Endothelial cell of umbilical vein (primary cell): ENCODE results near the gene DRC7. TPM values are rescaled to one million over a fixed set of nuclear protein-coding genes. Genes with fewer than 3 reads are reported as not detected.

Experiments
- BruUV-seq: library from RNA; stranded (reverse); fragments of 400-500 nt; replicated peaks from 2 replicates; lab custom pipeline; 2021; lab: Mats Ljungman, UMichigan
- CTCF ChIA-PET: fragments of 300-600, 350-600 bp; sonication (Branson Sonifier 250); formaldehyde crosslinking; loops from one replicate; lab custom pipeline; 2021; ENCODE audit warnings: antibody characterized with exemption, inconsistent platforms; lab: Charles Lee
- POLR2A ChIA-PET: fragments of 300-600, 350-600 bp; sonication (Branson Sonifier 250); formaldehyde crosslinking; loops from one replicate; lab custom pipeline; 2021; ENCODE audit warnings: antibody characterized with exemption, inconsistent platforms; lab: Charles Lee
- DNase-seq: peaks from one replicate; pipeline ENCODE4 v3.0.0-alpha.2; 2011; ENCODE audit warnings: low read depth, low spot score
- FAIRE-seq: peaks from 2 replicates; lab custom pipeline; 2011; peaks lifted over from hg19 to GRCh38; lab: Jason Lieb, UNC
- H2AFZ ChIP-seq: 2 replicates; pipeline ENCODE4 v1.6.0; 2012; ENCODE audit warnings: low read depth, low read length, control low read depth, inconsistent platforms
- H3K27ac ChIP-seq: 2 replicates; pipeline ENCODE4 v1.5.1; 2011; ENCODE audit warnings: low read depth, mild to moderate bottlenecking, control low read depth, low read length, moderate library complexity; ENCODE audit not compliant: insufficient read depth
- H3K27me3 ChIP-seq, 2 experiments: 2 replicates each; pipeline versions ENCODE4 v1.6.0 to v1.6.1; 2011; ENCODE audit warnings: low read length in 2 of 2, mixed read lengths in 1 of 2; ENCODE audit not compliant: control insufficient read depth in 2 of 2, insufficient read depth in 2 of 2
- H3K36me3 ChIP-seq, 2 experiments: 2 replicates in 1 of 2; 3 replicates in 1 of 2; pipeline ENCODE4 v1.5.1; 2011; ENCODE audit warnings: low read length in 2 of 2, mild to moderate bottlenecking in 1 of 2, moderate library complexity in 1 of 2; ENCODE audit not compliant: control insufficient read depth in 2 of 2, insufficient read depth in 2 of 2; ENCODE audit errors: extremely low read depth in 1 of 2
- H3K4me1 ChIP-seq: 3 replicates; pipeline ENCODE4 v1.5.1; 2011; ENCODE audit warnings: mild to moderate bottlenecking, low read length; ENCODE audit not compliant: control insufficient read depth, insufficient read depth; ENCODE audit errors: extremely low read depth
- H3K4me2 ChIP-seq: 2 replicates; pipeline ENCODE4 v1.6.1; 2011; ENCODE audit warnings: low read length, control low read depth, mixed read lengths; ENCODE audit not compliant: insufficient read depth
- H3K4me3 ChIP-seq, 3 experiments: fragments of 200-600 bp in 1 of 3; sonication (generic), shearing (Covaris generic) in 1 of 3; replicated peaks in 1 of 3; 2 replicates each; pipeline ENCODE4 v1.5.1; 2011 to 2016; ENCODE audit warnings: control low read depth in 3 of 3, low read length in 3 of 3, mild to moderate bottlenecking in 2 of 3, inconsistent platforms in 1 of 3, low read depth in 1 of 3, moderate library complexity in 1 of 3; ENCODE audit not compliant: insufficient read depth in 1 of 3
- H3K79me2 ChIP-seq: 2 replicates; pipeline ENCODE4 v1.6.0; 2012; ENCODE audit warnings: low read length, inconsistent platforms; ENCODE audit not compliant: control insufficient read depth, insufficient read depth
- H3K9ac ChIP-seq: replicated peaks from 2 replicates; pipeline ENCODE3; 2011; ENCODE audit warnings: low read length, control low read depth; ENCODE audit not compliant: insufficient read depth; ENCODE audit errors: extremely low read depth
- H3K9me1 ChIP-seq: replicated peaks from 3 replicates; pipeline ENCODE4 v1.6.0; 2011; ENCODE audit warnings: mild to moderate bottlenecking, low read length; ENCODE audit not compliant: control insufficient read depth, insufficient read depth; ENCODE audit errors: extremely low read depth
- H3K9me3 ChIP-seq: replicated peaks from 2 replicates; pipeline ENCODE4 v1.5.1; 2012; ENCODE audit warnings: low read length, inconsistent platforms; ENCODE audit not compliant: control insufficient read depth, insufficient read depth
- H4K20me1 ChIP-seq: replicated peaks from 2 replicates; pipeline ENCODE3; 2011; ENCODE audit warnings: mild to moderate bottlenecking, low read length; ENCODE audit not compliant: control insufficient read depth, insufficient read depth; ENCODE audit errors: extremely low read depth
- CTCF ChIP-seq, 2 donors: IDR thresholded peaks; 1 replicate in 1 of 2; 2 replicates in 1 of 2; pipeline ENCODE4 v1.5.1; 2011; ENCODE audit warnings: low read length in 2 of 2, mild to moderate bottlenecking in 2 of 2, moderate library complexity in 2 of 2, control low read depth in 1 of 2, inconsistent platforms in 1 of 2, low read depth in 1 of 2; ENCODE audit not compliant: insufficient read depth in 1 of 2; ENCODE audit errors: extremely low read depth in 1 of 2
- EZH2 ChIP-seq: IDR thresholded peaks from 2 replicates; pipeline ENCODE4 v1.6.1; 2012; ENCODE audit warnings: borderline replicate concordance, low read depth, mild to moderate bottlenecking, moderate library complexity, low read length, inconsistent platforms; ENCODE audit not compliant: severe bottlenecking
- FOS ChIP-seq: IDR thresholded peaks from 2 replicates; pipeline ENCODE4 v1.6.1; 2011; ENCODE audit warnings: mild to moderate bottlenecking, low read length, moderate library complexity, borderline replicate concordance; ENCODE audit not compliant: insufficient read depth
- GATA2 ChIP-seq: IDR thresholded peaks from 2 replicates; pipeline ENCODE4 v1.7.0; 2011; ENCODE audit warnings: low read depth, mild to moderate bottlenecking, moderate library complexity, mixed read lengths, low read length; ENCODE audit not compliant: insufficient read length, insufficient read depth
- JUN ChIP-seq: IDR thresholded peaks from 2 replicates; pipeline ENCODE4 v1.6.1; 2011; ENCODE audit warnings: borderline replicate concordance, low read depth; ENCODE audit not compliant: insufficient read length, insufficient read depth
- MAX ChIP-seq: IDR thresholded peaks from 2 replicates; pipeline ENCODE4 v1.6.1; 2011; ENCODE audit not compliant: insufficient read depth, insufficient read length
- MYC ChIP-seq: IDR thresholded peaks from one replicate; pipeline ENCODE4 v1.6.1; 2011; ENCODE audit warnings: mild to moderate bottlenecking, low read depth, low read length
- POLR2A ChIP-seq: IDR thresholded peaks from 2 replicates; pipeline ENCODE4 v1.6.1; 2012; ENCODE audit warnings: low read depth, mild to moderate bottlenecking, control low read depth, low read length
- POLR2AphosphoS5 ChIP-seq: IDR thresholded peaks from 2 replicates; pipeline ENCODE4 v1.6.1; 2012; ENCODE audit warnings: low read depth, mild to moderate bottlenecking, control low read depth, low read length, moderate library complexity; ENCODE audit not compliant: insufficient read depth
- dilution Hi-C: fragments of 300-500 bp; cut with MboI; formaldehyde crosslinking; loops from one replicate; pipeline ENCODE4 v1.15.0; 2019; ENCODE audit warnings: low sequenced_read_pairs; ENCODE audit not compliant: extremely low pct_ligation_motif_present
- intact Hi-C: fragments of 100-400 bp; cut with micrococcal nuclease; formaldehyde crosslinking; loops from one replicate; pipeline ENCODE4 v1.10.0; 2022
- polyA plus RNA-seq, 4 experiments: library from polyadenylated mRNA; depleted of rRNA in 3 of 4; stranded (reverse) in 3 of 4; unstranded in 1 of 4; fragments of >200 nt; gene quantifications; 2 replicates each; pipeline versions ENCODE4 v1.2.1 to v1.2.3, GENCODE V29; 2011 to 2012; ENCODE audit warnings: missing spikeins in 1 of 4
- total RNA-seq: library from RNA; stranded (reverse); gene quantifications from 2 replicates; pipeline ENCODE4 v1.2.3, GENCODE V29; 2021

The DRC7 gene
- total and polyA plus RNA-seq, 2 donors (not counting 3 experiments of a cell fraction or from before 2014, with no cell fraction given): 0.13 to 0.77 TPM

GRCh38 chr16:57725976-57726375, 31.4 kb downstream of the DRC7 start:
- dilution Hi-C loops: no loop called here
- H3K27ac ChIP-seq: no peak overlapping the region

More at GRCh38 chr16:57725976-57726375, 31.4 kb downstream of the DRC7 start:
- H3K9ac ChIP-seq: no peak overlapping the region
- H3K9me3 ChIP-seq: no peaks in the 10 kb centered on the region
- TF ChIP-seq EZH2 (no peak), MYC (no peak), JUN (no peak), CTCF (IDR thresholded peaks at IDR 0.05; ENCODE audit: extremely low read depth in 1 of 2, insufficient read depth in 1 of 2, low read depth in 1 of 2, low read length in 2 of 2) (no peak), POLR2A (no peak), FOS (no peak), GATA2 (no peak), POLR2AphosphoS5 (no peak), MAX (no peak)
- intact Hi-C loops: no loop called here
- H3K9me1 ChIP-seq: no peaks in the 10 kb centered on the region
- H3K36me3 ChIP-seq: no peaks in the 10 kb centered on the region
- FAIRE-seq (no peak), DNase-seq (no peak)
- no peaks in the 10 kb centered on the region for H3K79me2 ChIP-seq
- H3K4me2 ChIP-seq: no peak overlapping the region
- ChIA-PET CTCF (interaction anchor here (1.9 to 5.3 kb wide), 2 partner anchors 10 to 135 kb away, joined by 14 to 43 read pairs; partner anchors contain the start of gene KATNB1), POLR2A (no interaction called here)
- H3K4me3 ChIP-seq: no peak overlapping the region
- H4K20me1 ChIP-seq: no peaks in the 10 kb centered on the region
- BruUV-seq: no TSS peak
- no peaks in the 10 kb centered on the region for H3K4me1 ChIP-seq
- H2AFZ ChIP-seq: no peak overlapping the region
- H3K27me3 ChIP-seq: no peaks in the 10 kb centered on the region
